PC-9 (cell line): ENCODE data around the gene TTC23. TPM values are rescaled to one million over a fixed set of nuclear protein-coding genes. Genes with fewer than 3 reads are reported as not detected.

Experiments
- BruUV-seq: library from RNA; stranded (reverse); fragments of 400-500 nt; replicated peaks from 2 replicates; lab custom pipeline; 2021; lab: Mats Ljungman, UMichigan
- CTCF ChIA-PET: fragments of 300-600 bp; sonication (Branson Sonifier 250); formaldehyde crosslinking; loops from one replicate; lab custom pipeline; 2022; ENCODE audit warnings: antibody characterized with exemption; lab: Charles Lee
- POLR2A ChIA-PET: fragments of 300-600 bp; sonication (Branson Sonifier 250); formaldehyde crosslinking; loops from one replicate; lab custom pipeline; 2022; ENCODE audit warnings: antibody characterized with exemption; ENCODE audit not compliant: unreplicated experiment; lab: Charles Lee
- DNase-seq, 2 experiments: peaks; one replicate each; pipeline versions ENCODE4 v3.0.0 to v3.0.0-alpha.2; 2015 to 2022; ENCODE audit warnings: mixed read lengths in 1 of 2
- H2AFZ ChIP-seq: fragments of 200-600 bp; sonication (generic); 2 replicates; pipeline ENCODE4 v1.8.1; 2017; ENCODE audit warnings: antibody characterized with exemption
- H3F3A ChIP-seq: fragments of 200-600 bp; sonication (generic); 2 replicates; pipeline ENCODE4 v1.8.1; 2017; ENCODE audit warnings: antibody characterized with exemption, mild to moderate bottlenecking, low read depth; ENCODE audit not compliant: insufficient read depth
- H3K27ac ChIP-seq: fragments of 200-600 bp; sonication (generic); 2 replicates; pipeline ENCODE4 v1.6.1; 2016; ENCODE audit warnings: mixed run types
- H3K27me3 ChIP-seq: fragments of 200-600 bp; sonication (generic); 2 replicates; pipeline ENCODE4 v1.6.1; 2016; ENCODE audit warnings: low read depth, mixed run types; ENCODE audit not compliant: insufficient read depth
- H3K36me3 ChIP-seq: fragments of 200-600 bp; sonication (generic); 2 replicates; pipeline ENCODE4 v1.6.1; 2016; ENCODE audit warnings: low read depth, mixed run types
- H3K4me1 ChIP-seq: fragments of 200-600 bp; sonication (generic); replicated peaks from 2 replicates; pipeline ENCODE4 v1.6.1; 2016; ENCODE audit warnings: mixed run types; ENCODE audit not compliant: insufficient read depth
- H3K4me2 ChIP-seq: fragments of 200-600 bp; sonication (generic); 2 replicates; pipeline ENCODE4 v1.6.1; 2017; ENCODE audit warnings: mixed run types
- H3K4me3 ChIP-seq: fragments of 200-600 bp; sonication (generic); 2 replicates; pipeline ENCODE4 v1.6.1; 2016; ENCODE audit warnings: mixed run types
- H3K79me2 ChIP-seq: fragments of 200-600 bp; sonication (generic); 2 replicates; pipeline ENCODE4 v1.6.1; 2017; ENCODE audit warnings: low read depth, mixed run types
- H3K9me2 ChIP-seq: fragments of 200-600 bp; sonication (generic); 2 replicates; pipeline ENCODE4 v1.8.1; 2017; ENCODE audit warnings: mild to moderate bottlenecking; ENCODE audit not compliant: insufficient read depth
- H3K9me3 ChIP-seq: fragments of 200-600 bp; sonication (generic); 2 replicates; pipeline ENCODE4 v1.8.1; 2016; ENCODE audit warnings: low read depth; ENCODE audit not compliant: insufficient read depth
- H4K20me1 ChIP-seq: fragments of 200-600 bp; sonication (generic); 2 replicates; pipeline ENCODE4 v1.8.1; 2017; ENCODE audit not compliant: insufficient read depth
- EZH2 ChIP-seq: fragments of 200-600 bp; sonication (generic); IDR thresholded peaks from 2 replicates; pipeline ENCODE4 v1.8.0; 2017; ENCODE audit warnings: antibody characterized with exemption, low read depth
- intact Hi-C: fragments of 100-400 bp; cut with micrococcal nuclease; formaldehyde crosslinking; loops from one replicate; pipeline ENCODE4 v1.10.0; 2022; ENCODE audit not compliant: unreplicated experiment
- total RNA-seq: library from RNA; stranded (reverse); gene quantifications from 2 replicates; pipeline ENCODE4 v1.2.3, GENCODE V29; 2021
- TF ChIP-seq, protein P1 (sequence below): fragments of 200-600 bp; sonication (generic); conservative IDR thresholded peaks from 2 replicates; pipeline ENCODE4 v1.6.1; 2017; ENCODE audit warnings: mixed run types, antibody characterized with exemption, mild to moderate bottlenecking, moderate library complexity

Gene TTC23
- total RNA-seq, 1 experiment from 2014 or later: 18.4 TPM

DNA sequence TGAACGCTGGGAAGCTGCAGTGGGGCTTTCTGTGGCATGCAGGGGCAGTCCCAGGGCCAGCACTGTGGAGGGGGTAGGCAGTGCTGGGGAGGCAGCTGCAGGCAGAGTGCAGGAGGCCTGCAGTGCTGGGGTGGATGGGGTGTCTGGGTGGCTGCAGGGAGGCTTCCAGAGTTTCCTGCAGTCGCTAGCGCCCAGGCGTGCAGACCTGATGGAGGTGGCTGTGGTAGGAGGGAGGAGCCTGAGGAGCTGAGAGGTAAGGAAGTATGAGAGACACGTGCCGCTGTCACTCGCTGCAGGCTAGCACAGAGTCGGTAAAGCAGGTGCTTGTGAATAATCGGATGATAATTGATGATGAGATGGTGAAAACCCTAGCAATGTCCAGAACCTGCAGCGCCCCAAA is 128.2 kb downstream of the TTC23 start:
- peaks cover 28% of the 10 kb centered on the region for H3K4me1 ChIP-seq
- intact Hi-C loops: no loop called here
- H3F3A ChIP-seq: peaks cover 21% of the 10 kb centered on the region
- H3K9me3 ChIP-seq: no peaks in the 10 kb centered on the region
- ChIA-PET POLR2A (no interaction called here), CTCF (no interaction called here)
- no peaks in the 10 kb centered on the region for H3K36me3 ChIP-seq
- H3K27me3 ChIP-seq: no peaks in the 10 kb centered on the region
- H3K27ac ChIP-seq: no peak overlapping the region
- no peaks in the 10 kb centered on the region for H3K9me2 ChIP-seq
- H3K4me2 ChIP-seq: no peak overlapping the region
- no peak for DNase-seq
- TF ChIP-seq EZH2: no peak
- TF ChIP-seq, protein P1, sequence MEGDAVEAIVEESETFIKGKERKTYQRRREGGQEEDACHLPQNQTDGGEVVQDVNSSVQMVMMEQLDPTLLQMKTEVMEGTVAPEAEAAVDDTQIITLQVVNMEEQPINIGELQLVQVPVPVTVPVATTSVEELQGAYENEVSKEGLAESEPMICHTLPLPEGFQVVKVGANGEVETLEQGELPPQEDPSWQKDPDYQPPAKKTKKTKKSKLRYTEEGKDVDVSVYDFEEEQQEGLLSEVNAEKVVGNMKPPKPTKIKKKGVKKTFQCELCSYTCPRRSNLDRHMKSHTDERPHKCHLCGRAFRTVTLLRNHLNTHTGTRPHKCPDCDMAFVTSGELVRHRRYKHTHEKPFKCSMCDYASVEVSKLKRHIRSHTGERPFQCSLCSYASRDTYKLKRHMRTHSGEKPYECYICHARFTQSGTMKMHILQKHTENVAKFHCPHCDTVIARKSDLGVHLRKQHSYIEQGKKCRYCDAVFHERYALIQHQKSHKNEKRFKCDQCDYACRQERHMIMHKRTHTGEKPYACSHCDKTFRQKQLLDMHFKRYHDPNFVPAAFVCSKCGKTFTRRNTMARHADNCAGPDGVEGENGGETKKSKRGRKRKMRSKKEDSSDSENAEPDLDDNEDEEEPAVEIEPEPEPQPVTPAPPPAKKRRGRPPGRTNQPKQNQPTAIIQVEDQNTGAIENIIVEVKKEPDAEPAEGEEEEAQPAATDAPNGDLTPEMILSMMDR: no peak
- H3K79me2 ChIP-seq: no peaks in the 10 kb centered on the region
- H3K4me3 ChIP-seq: no peak overlapping the region
- H2AFZ ChIP-seq: no peak overlapping the region
- no peaks in the 10 kb centered on the region for H4K20me1 ChIP-seq
- BruUV-seq: no TSS peak

DNA sequence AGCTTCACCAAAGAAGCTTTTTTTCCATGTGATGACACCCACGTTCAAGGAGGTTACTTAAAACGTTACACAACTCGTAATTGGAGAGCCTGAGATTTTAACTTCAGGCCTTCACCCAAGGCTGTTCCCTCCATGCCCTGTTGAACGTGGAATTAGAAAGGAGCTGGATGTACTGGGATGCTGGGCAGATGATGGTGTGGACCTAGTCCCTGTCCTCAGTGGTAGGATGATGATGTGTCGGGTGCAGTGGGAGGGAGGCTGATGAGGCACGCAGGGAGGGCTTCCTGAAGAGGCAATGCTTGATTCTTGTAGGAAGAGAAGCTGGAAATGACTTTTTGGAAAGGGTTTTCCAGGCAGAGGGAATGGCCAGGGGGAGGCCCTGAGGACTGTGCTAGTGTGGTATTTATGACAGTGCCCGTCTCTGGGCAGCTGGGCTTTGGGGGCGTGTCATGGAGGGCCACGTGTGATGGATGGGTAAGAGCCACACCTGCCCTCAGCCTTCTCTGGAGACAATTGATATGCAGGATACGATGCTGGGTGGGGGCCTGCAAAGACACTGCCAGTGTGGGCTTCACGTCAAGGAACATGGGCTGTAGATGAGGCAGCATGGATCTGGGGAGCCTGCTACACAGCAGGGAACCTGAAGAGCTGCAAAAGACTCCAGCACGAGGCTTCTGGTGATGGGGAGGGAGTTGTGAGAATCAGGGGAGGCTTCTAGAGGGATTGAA is 129.2 kb downstream of the TTC23 start:
- Histone ChIP-seq H3K9me2 (no peaks in the 10 kb centered on the region), H3K4me2 (no peak overlapping the region), H3K9me3 (no peaks in the 10 kb centered on the region), H3K27ac (no peak overlapping the region), H3K79me2 (no peaks in the 10 kb centered on the region), H3K27me3 (no peaks in the 10 kb centered on the region), H3K4me1 (peaks cover 28% of the 10 kb centered on the region), H2AFZ (no peak overlapping the region), H3K36me3 (no peaks in the 10 kb centered on the region), H4K20me1 (no peaks in the 10 kb centered on the region), H3K4me3 (no peak overlapping the region), H3F3A (peaks cover 21% of the 10 kb centered on the region)
- intact Hi-C loops: no loop called here
- BruUV-seq: no TSS peak
- ChIA-PET CTCF (no interaction called here), POLR2A (no interaction called here)
- DNase-seq: no peak
- no peak for TF ChIP-seq EZH2
- TF ChIP-seq, protein P1: no peak

DNA sequence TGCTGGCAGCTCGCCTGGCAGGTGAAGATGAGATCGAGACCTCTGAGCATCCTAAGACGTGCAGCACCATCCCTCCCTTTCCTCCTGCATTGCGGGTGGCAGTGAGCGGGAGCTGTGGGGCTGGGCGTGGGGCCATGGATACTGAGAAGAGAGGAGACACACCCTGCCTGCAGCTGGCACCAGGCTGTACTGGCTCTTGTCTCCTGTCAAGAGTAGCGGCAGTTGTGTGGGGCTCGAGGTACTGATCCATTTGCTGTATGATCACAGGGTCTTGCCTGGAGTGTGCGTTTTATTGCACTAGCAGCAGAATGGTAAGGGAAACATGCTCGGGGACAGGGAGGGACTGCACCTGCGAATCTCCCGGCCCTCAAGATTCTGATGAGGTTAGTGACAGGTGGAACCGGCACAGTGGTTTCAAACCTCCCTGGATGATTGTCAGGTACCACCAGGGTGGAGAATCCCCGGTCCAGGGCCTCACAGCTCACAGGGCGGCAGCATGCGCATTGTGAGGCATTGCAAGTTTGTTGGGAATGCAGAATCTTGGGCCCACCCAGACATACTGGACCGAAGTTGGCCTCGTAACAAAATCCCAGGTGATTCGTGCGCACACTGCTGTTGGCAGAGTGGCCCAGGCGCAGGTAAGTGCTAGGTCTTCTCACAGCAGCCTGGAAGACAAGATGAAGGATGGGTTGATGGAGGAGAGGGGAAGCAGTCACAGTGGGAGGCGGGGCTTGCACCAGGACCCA is 130.4 kb downstream of the TTC23 start:
- Histone ChIP-seq H2AFZ (no peak overlapping the region), H3K4me3 (no peak overlapping the region), H3K9me2 (no peaks in the 10 kb centered on the region), H4K20me1 (no peaks in the 10 kb centered on the region), H3K4me2 (no peak overlapping the region), H3K4me1 (peaks cover 21% of the 10 kb centered on the region), H3K9me3 (no peaks in the 10 kb centered on the region), H3K27ac (no peak overlapping the region), H3K79me2 (no peaks in the 10 kb centered on the region), H3K27me3 (no peaks in the 10 kb centered on the region), H3K36me3 (no peaks in the 10 kb centered on the region), H3F3A (peaks cover 15% of the 10 kb centered on the region)
- ChIA-PET CTCF (no interaction called here), POLR2A (no interaction called here)
- no peak for DNase-seq
- TF ChIP-seq EZH2: no peak
- TF ChIP-seq, protein P1: no peak
- no TSS peak for BruUV-seq
- intact Hi-C loops: no loop called here
